ENCODE measurements around the gene GAREM1. TPM values are rescaled to one million over a fixed set of nuclear protein-coding genes. Genes with fewer than 3 reads are reported as not detected.

Gene GAREM1
- total RNA-seq, 4 donors from 2014 or later, result 23.6 to 29.9 (median 29.1) TPM

DNA sequence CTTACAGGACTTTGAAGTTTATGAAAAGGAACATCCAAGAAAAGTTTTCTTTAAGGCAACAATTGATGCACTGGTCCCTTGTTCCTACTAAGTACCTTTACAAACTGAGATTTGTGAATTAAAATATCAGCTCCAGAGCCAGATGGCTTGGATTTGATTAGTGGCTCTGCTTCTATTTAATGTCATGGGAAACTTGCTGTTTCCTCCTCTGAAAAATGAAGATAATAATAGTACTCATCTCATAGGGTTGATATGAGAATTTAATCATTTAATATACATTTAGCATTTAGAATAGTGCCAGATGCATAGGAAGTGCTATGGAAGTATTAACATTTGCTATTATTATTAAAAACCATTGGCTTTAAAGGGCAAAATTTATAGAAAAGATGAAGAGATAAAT, 2.6 kb upstream of the GAREM1 start:
- H3K36me3 ChIP-seq, result no peaks in the 10 kb centered on the region
- H3K27ac ChIP-seq, result no peak overlapping the region
- no peak for DNase-seq
- no peaks in the 10 kb centered on the region for H3K27me3 ChIP-seq
- TF ChIP-seq, protein P1, sequence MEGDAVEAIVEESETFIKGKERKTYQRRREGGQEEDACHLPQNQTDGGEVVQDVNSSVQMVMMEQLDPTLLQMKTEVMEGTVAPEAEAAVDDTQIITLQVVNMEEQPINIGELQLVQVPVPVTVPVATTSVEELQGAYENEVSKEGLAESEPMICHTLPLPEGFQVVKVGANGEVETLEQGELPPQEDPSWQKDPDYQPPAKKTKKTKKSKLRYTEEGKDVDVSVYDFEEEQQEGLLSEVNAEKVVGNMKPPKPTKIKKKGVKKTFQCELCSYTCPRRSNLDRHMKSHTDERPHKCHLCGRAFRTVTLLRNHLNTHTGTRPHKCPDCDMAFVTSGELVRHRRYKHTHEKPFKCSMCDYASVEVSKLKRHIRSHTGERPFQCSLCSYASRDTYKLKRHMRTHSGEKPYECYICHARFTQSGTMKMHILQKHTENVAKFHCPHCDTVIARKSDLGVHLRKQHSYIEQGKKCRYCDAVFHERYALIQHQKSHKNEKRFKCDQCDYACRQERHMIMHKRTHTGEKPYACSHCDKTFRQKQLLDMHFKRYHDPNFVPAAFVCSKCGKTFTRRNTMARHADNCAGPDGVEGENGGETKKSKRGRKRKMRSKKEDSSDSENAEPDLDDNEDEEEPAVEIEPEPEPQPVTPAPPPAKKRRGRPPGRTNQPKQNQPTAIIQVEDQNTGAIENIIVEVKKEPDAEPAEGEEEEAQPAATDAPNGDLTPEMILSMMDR (IDR thresholded peaks at IDR 0.05), result no peak
- TF ChIP-seq POLR2A (IDR thresholded peaks at IDR 0.05), result no peak
- H3K4me1 ChIP-seq, result peaks cover 0 to 5% (median 2%) of the 10 kb centered on the region in 4 donors
- no peak overlapping the region for H3K4me3 ChIP-seq
- H3K9me3 ChIP-seq, result no peaks in the 10 kb centered on the region

DNA sequence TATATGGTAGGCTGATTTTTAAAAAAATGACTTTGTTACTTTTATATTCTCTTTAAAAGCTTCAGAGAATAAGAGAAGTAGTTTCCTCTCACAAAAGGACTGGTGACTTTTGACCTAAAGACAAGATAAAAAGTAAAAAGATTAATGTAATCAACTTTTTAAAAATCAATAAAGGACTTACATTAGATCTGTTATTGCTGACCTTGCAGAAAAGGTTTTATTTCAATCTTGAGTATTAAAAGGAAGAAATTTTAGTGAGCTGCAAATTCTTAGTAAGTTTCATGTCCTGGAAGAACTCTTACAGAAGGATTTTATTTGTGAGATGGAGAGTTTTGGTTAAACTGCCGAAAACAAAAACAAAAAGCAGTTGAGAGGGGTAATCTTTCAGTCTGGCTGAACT, 2.2 kb upstream of the GAREM1 start:
- Histone ChIP-seq H3K36me3 (no peaks in the 10 kb centered on the region), H3K4me3 (no peak overlapping the region), H3K27ac (no peak overlapping the region), H3K4me1 (peaks cover 0 to 10% (median 2%) of the 10 kb centered on the region in 4 donors), H3K27me3 (no peaks in the 10 kb centered on the region), H3K9me3 (no peaks in the 10 kb centered on the region)
- DNase-seq, result no peak
- no peak for TF ChIP-seq POLR2A (IDR thresholded peaks at IDR 0.05)
- TF ChIP-seq, protein P1 (IDR thresholded peaks at IDR 0.05), result no peak

DNA sequence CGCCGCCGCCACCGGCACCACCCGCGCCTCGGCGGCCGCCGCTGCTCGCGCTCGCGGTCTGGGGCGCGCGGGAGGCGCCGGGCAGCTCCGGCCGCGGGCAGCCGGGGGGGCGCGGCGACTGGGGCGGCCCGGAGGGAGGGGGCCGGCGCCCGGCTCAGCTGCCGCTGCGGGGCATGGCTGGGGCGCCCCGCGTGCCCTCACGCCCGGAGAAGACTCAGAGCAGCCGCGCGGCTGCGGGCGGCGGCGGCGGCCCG, 295 bp downstream of the GAREM1 start:
- H3K9me3 ChIP-seq, result no peaks in the 10 kb centered on the region
- H3K36me3 ChIP-seq, result no peaks in the 10 kb centered on the region
- no peak for TF ChIP-seq POLR2A (IDR thresholded peaks at IDR 0.05)
- TF ChIP-seq, protein P1 (IDR thresholded peaks at IDR 0.05), result no peak
- H3K27ac ChIP-seq, result peak overlapping the region; percentile 58 to 96 (median 77)
- no peaks in the 10 kb centered on the region for H3K27me3 ChIP-seq
- H3K4me1 ChIP-seq, result peaks cover 0 to 12% (median 2%) of the 10 kb centered on the region in 4 donors
- peak overlapping the region; percentile 49 to 93 (median 70) for H3K4me3 ChIP-seq
- no peak for DNase-seq

DNA sequence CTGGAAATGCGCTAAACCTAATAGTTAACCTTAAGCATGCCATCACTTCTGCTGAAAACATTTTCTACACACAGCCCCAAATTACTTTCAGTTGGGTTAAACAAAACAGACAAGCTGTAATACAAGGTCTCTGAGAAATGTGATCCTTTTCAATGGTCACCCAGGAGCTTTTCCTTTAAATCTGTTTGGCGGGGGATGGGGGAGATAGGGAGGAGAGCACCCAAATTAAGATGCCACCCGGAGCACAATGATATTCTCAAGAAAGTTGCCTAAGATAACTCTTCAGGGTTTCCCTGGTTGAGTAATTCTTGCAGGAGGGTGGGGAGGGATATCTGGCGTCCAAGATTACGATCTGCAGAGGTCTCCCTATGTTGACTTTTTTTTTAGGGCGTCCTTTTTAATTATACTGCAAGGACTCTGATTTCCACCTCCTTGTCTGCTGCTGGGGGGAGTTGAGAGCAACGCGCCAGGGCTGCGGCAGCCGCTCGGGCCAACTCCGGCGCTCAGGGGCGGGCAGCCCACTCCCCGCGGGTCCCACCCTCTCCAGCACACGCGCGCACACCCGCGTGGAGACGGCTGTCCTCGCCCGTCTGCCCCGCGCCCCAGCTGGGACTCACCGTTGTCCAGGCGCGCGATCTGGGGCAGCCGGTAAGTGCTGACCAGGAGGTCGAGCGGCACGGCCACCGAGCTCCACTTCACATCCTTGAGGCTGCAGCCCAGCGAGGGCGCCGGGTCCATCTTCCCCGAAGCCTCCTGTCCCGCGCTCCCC, 807 bp downstream of the GAREM1 start:
- H3K27ac ChIP-seq, result peak overlapping the region; percentile 58 to 96 (median 77)
- H3K9me3 ChIP-seq, result no peaks in the 10 kb centered on the region
- peak overlapping the region; percentile 49 to 93 (median 70) for H3K4me3 ChIP-seq
- DNase-seq, result peak in 1 of 3 donors; percentile 55
- TF ChIP-seq POLR2A (IDR thresholded peaks at IDR 0.05), result no peak
- TF ChIP-seq, protein P1 (IDR thresholded peaks at IDR 0.05), result no peak
- H3K27me3 ChIP-seq, result no peaks in the 10 kb centered on the region
- no peaks in the 10 kb centered on the region for H3K36me3 ChIP-seq
- peaks cover 0 to 12% (median 2%) of the 10 kb centered on the region in 4 donors for H3K4me1 ChIP-seq

DNA sequence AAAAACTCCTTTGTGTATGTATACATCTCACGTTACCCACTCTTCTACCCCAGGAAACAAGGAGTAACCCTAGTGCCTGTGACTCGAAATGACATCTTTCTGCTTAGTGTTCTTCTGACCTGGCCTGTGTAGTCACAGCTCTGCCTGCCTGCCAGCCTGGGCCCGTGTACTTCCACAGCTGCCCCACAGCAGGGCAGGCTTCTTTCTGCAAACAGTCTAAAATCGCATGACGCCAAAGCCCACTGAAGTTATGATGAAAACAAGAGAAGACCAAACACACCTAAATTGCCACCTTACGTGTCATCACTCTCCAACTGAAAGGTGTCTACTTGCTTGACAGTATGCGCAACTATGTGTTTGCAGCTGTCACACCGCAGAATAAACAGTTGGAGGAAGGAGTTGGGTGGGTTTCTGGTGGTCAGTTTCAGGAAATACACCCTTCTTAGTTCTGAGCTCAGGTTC, 1.5 kb downstream of the GAREM1 start:
- peaks cover 0 to 12% (median 2%) of the 10 kb centered on the region in 4 donors for H3K4me1 ChIP-seq
- H3K4me3 ChIP-seq, result peak overlapping the region; percentile 49 to 93 (median 70)
- TF ChIP-seq POLR2A (IDR thresholded peaks at IDR 0.05), result peak in 1 of 2 donors; percentile 34
- TF ChIP-seq, protein P1 (IDR thresholded peaks at IDR 0.05), result peak in 2 of 6 experiments; percentile 34 to 36
- H3K36me3 ChIP-seq, result no peaks in the 10 kb centered on the region
- no peaks in the 10 kb centered on the region for H3K9me3 ChIP-seq
- no peaks in the 10 kb centered on the region for H3K27me3 ChIP-seq
- H3K27ac ChIP-seq, result peak overlapping the region in 3 of 4 donors; percentile 65 to 96 (median 89)
- DNase-seq, result peak in 2 of 3 donors; percentile 59 to 61

All from Peyer's patch (tissue), 4 donors.